ENCODE measurements around the gene TARBP2. TPM values are rescaled to one million over a fixed set of nuclear protein-coding genes. Genes with fewer than 3 reads are reported as not detected.

TARBP2 gene
- total RNA-seq = 38.8 TPM
- 41.2 TPM for polyA plus RNA-seq
- long read RNA-seq, donor 1, partial matches to known transcripts = 0 of 1 reads
- long read RNA-seq, donor 1, other reads (novel, unspliced or antisense) = 0 of 1 reads
- long read RNA-seq, donor 2 = 0 reads
- long read RNA-seq, donor 3, partial matches to known transcripts = 0 of 7 reads
- long read RNA-seq, donor 3, other reads (novel, unspliced or antisense) = 0 of 7 reads
- long read RNA-seq, donor 4, transcript TARBP2-201 (9 exons, 1,867 nt) = major isoform, 6 of 6 reads
- long read RNA-seq, donor 4, partial matches to known transcripts = 0 of 6 reads
- long read RNA-seq, donor 4, other reads (novel, unspliced or antisense) = 0 of 6 reads
- long read RNA-seq, donor 5, transcript TARBP2-201 (9 exons, 1,867 nt) = major isoform, 10 of 11 reads
- long read RNA-seq, donor 5, partial matches to known transcripts = 0 of 11 reads
- long read RNA-seq, donor 5, other reads (novel, unspliced or antisense) = 0 of 11 reads
- long read RNA-seq, donor 6, partial matches to known transcripts = 0 of 4 reads
- long read RNA-seq, donor 6, other reads (novel, unspliced or antisense) = 0 of 4 reads
- long read RNA-seq, donor 7, partial matches to known transcripts = 0 of 7 reads
- long read RNA-seq, donor 7, other reads (novel, unspliced or antisense) = 0 of 7 reads
- long read RNA-seq, donor 8, partial matches to known transcripts = 0 of 2 reads
- long read RNA-seq, donor 8, other reads (novel, unspliced or antisense) = 0 of 2 reads
- long read RNA-seq, donor 9, partial matches to known transcripts = 0 of 4 reads
- long read RNA-seq, donor 9, other reads (novel, unspliced or antisense) = 0 of 4 reads
- long read RNA-seq, donor 10, partial matches to known transcripts = 0 of 4 reads
- long read RNA-seq, donor 10, other reads (novel, unspliced or antisense) = 0 of 4 reads

DNA sequence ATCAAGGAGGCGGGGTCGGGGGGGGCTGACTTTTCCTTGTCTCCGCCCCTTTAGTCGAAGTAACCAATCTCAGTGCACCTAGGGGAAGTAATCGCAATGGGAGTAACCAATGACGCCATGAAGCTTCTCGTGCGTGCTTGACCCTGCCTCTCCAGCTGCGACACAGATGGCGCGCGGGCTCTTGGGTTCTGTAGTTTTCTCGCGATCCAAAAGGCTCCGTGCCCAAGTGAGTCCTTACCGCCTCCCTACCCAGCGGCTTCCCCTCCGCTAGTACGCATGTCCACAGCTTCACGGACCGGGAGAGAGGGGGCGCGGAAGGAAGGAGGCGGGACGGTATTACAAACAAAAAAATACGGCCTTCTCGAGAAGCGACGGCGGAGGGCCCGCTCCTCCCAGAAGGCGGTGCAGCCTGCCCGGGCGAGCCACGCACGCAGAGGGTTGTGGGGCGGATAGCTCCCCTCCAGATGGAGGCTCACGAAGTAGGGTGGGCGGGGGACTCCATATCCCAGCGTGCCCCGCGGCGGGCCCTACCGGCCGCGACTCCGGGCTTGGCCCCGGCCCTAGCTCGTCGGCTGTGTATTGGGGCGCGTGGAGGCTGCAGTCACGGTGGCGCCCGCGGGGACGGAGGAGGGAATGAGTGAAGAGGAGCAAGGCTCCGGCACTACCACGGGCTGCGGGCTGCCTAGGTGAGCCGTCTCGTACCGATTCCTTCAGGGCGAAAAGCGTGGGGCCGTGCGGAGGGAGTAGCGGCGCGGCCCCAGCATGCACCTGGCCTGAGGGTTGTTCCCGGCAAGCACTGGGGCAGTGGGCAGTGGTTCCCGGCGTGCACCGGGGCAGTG is at the start of gene TARBP2:
TARBP2 (plus strand) TSS at position 508 of the 839 bp plus-strand sequence; CDS start at position 634, 126 bp downstream.
- Histone ChIP-seq H3K9me3 (ENCODE audit: control insufficient read depth in 2 of 2, insufficient read depth in 1 of 2, low read length in 1 of 2) (no peaks in the 10 kb centered on the region), H3K27ac (ENCODE audit: low read depth in 1 of 2, low read length in 1 of 2) (peak within 1 kb of the TSS; percentile 92 to 97), H3K27me3 (ENCODE audit: control insufficient read depth in 2 of 2, insufficient read depth in 1 of 2, low read length in 1 of 2) (no peaks in the 10 kb centered on the region), H3K36me3 (ENCODE audit: control insufficient read depth in 2 of 2, insufficient read depth in 2 of 2, low read length in 1 of 2) (peaks cover 12 to 17% of the 10 kb centered on the region in 2 donors), H3K4me1 (ENCODE audit: control insufficient read depth in 2 of 2, insufficient read depth in 2 of 2, low read length in 2 of 2) (peaks cover 13 to 39% of the 10 kb centered on the region in 2 donors), H3K4me3 (ENCODE audit: low read length in 2 of 2) (peak within 1 kb of the TSS; percentile 65 to 71)
- under 1% methylated on average over 74 of the region's 74 CpGs for WGBS
- DNase-seq (ENCODE audit: low read depth in 6 of 9, low spot score in 9 of 9) = peak; percentile 97 to 100 (median 99)

DNA sequence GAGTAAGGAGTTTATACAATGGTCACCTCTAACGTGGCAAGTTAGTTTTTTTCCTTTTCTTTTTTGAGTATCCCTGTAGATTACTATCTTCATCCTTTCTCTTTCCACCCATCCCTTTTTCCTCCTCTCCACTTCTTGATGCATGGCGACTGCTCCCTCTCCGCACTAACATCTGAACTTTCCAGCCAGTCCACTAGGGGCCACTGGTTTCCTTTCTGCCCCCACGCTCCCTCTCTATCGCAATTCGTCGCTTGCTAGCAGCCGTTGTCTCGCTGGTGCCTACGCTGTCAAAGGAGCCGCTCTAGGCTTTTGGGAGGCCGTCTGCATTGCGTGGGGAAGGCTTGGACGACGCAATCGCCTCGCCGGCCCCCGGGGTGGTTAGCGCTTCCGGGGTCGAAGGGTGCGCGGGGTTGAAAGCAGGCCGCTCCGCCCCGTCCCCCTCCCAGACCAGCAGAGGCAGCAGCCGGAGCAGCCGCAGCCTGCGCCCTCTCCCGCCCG is 49.4 kb upstream of the TARBP2 start, which contains the start of gene PCBP2:
PCBP2 (plus strand) TSS at position 442 of the 498 bp plus-strand sequence. CDS start 2,699 bp downstream, outside the sequence.
- Histone ChIP-seq H3K36me3 (ENCODE audit: control insufficient read depth in 2 of 2, insufficient read depth in 2 of 2, low read length in 1 of 2) (peaks cover 37 to 38% of the 10 kb centered on the region in 2 donors), H3K4me3 (ENCODE audit: low read length in 2 of 2) (peak within 1 kb of the TSS; percentile 56 to 97), H3K4me1 (ENCODE audit: control insufficient read depth in 2 of 2, insufficient read depth in 2 of 2, low read length in 2 of 2) (peaks cover 5 to 6% of the 10 kb centered on the region in 2 donors), H3K9me3 (ENCODE audit: control insufficient read depth in 2 of 2, insufficient read depth in 1 of 2, low read length in 1 of 2) (peaks cover 0 to 3% of the 10 kb centered on the region in 2 donors), H3K27ac (ENCODE audit: low read depth in 1 of 2, low read length in 1 of 2) (peak within 1 kb of the TSS; percentile 99), H3K27me3 (ENCODE audit: control insufficient read depth in 2 of 2, insufficient read depth in 1 of 2, low read length in 1 of 2) (no peaks in the 10 kb centered on the region)
- DNase-seq (ENCODE audit: low read depth in 6 of 9, low spot score in 9 of 9) = peak; percentile 83 to 99 (median 97)
- under 1% methylated on average over 32 of the region's 32 CpGs for WGBS

GRCh38 chr12:53452159-53453077 is 48.7 kb upstream of the TARBP2 start:
- Histone ChIP-seq H3K4me3 (ENCODE audit: low read length in 2 of 2) (peak overlapping the region; percentile 56 to 97), H3K36me3 (ENCODE audit: control insufficient read depth in 2 of 2, insufficient read depth in 2 of 2, low read length in 1 of 2) (peaks cover 39 to 45% of the 10 kb centered on the region in 2 donors), H3K4me1 (ENCODE audit: control insufficient read depth in 2 of 2, insufficient read depth in 2 of 2, low read length in 2 of 2) (peaks cover 5 to 6% of the 10 kb centered on the region in 2 donors), H3K27me3 (ENCODE audit: control insufficient read depth in 2 of 2, insufficient read depth in 1 of 2, low read length in 1 of 2) (no peaks in the 10 kb centered on the region), H3K27ac (ENCODE audit: low read depth in 1 of 2, low read length in 1 of 2) (peak overlapping the region; percentile 99), H3K9me3 (ENCODE audit: control insufficient read depth in 2 of 2, insufficient read depth in 1 of 2, low read length in 1 of 2) (peaks cover 0 to 3% of the 10 kb centered on the region in 2 donors)
- under 1% methylated on average over 77 of the region's 82 CpGs for WGBS
- peak; percentile 51 to 91 (median 73) for DNase-seq (ENCODE audit: low read depth in 6 of 9, low spot score in 9 of 9)

DNA sequence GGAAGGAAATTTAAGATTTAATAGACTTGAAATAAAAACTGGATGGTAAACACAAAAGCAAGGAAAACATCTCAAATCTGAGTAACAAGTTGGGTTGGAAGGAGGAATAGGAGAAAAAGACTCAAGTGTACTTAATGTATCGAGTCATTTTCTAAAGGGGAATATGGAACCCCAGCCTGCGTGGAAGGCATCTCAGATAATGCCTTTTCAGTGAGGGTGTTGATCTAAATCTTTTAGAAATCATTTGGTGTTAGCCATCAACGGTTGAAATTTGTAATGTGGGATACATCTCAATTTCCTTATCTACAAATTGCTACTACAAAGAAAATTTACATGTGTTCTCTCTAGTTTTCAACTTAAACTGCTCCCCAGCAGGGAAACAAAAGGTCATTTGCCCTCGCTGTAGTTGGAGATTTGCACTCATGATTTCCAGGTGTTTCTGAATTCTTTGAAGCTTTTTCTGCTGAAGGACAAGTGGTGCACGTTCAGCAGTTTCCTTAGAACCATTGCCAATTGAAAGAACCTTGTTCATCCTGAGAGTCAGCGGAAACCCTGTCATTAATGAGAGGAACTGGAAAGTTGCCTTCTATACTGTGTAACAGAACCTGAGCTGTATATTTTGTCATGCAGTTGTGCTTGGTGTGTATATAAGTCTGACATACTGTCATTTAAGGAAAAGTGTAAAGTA is 47.0 kb upstream of the TARBP2 start:
- WGBS = 65% methylated on average over 6 of the region's 6 CpGs
- Histone ChIP-seq H3K4me3 (ENCODE audit: low read length in 2 of 2) (peak overlapping the region; percentile 56 to 97), H3K36me3 (ENCODE audit: control insufficient read depth in 2 of 2, insufficient read depth in 2 of 2, low read length in 1 of 2) (peaks cover 47 to 55% of the 10 kb centered on the region in 2 donors), H3K4me1 (ENCODE audit: control insufficient read depth in 2 of 2, insufficient read depth in 2 of 2, low read length in 2 of 2) (peaks cover 5 to 6% of the 10 kb centered on the region in 2 donors), H3K27ac (ENCODE audit: low read depth in 1 of 2, low read length in 1 of 2) (no peak overlapping the region), H3K27me3 (ENCODE audit: control insufficient read depth in 2 of 2, insufficient read depth in 1 of 2, low read length in 1 of 2) (no peaks in the 10 kb centered on the region), H3K9me3 (ENCODE audit: control insufficient read depth in 2 of 2, insufficient read depth in 1 of 2, low read length in 1 of 2) (peaks cover 0 to 3% of the 10 kb centered on the region in 2 donors)
- DNase-seq (ENCODE audit: low read depth in 6 of 9, low spot score in 9 of 9) = no peak

DNA sequence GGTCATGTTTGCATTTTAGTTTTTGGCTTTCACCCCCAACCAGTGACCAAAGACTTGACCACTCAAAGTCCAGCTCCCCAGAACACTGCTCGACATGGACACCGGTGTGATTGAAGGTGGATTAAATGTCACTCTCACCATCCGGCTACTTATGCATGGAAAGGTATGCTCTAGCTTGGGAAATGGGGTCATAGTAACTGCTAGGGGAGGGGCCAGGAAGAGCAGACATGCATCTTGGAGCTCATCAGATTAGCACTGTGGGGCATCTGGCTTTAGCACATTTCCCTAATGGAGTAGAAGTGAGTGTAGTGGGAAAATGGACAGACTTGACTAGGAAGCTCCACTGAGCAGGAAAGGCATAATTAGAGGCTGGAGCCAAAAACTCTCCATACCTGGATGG is 46.4 kb upstream of the TARBP2 start:
- no peak overlapping the region for H3K4me3 ChIP-seq (ENCODE audit: low read length in 2 of 2)
- H3K27ac ChIP-seq (ENCODE audit: low read depth in 1 of 2, low read length in 1 of 2) = no peak overlapping the region
- no peak for DNase-seq (ENCODE audit: low read depth in 6 of 9, low spot score in 9 of 9)
- H3K27me3 ChIP-seq (ENCODE audit: control insufficient read depth in 2 of 2, insufficient read depth in 1 of 2, low read length in 1 of 2) = no peaks in the 10 kb centered on the region
- WGBS = 91% methylated on average over 3 of the region's 3 CpGs
- peaks cover 5 to 6% of the 10 kb centered on the region in 2 donors for H3K4me1 ChIP-seq (ENCODE audit: control insufficient read depth in 2 of 2, insufficient read depth in 2 of 2, low read length in 2 of 2)
- peaks cover 0 to 3% of the 10 kb centered on the region in 2 donors for H3K9me3 ChIP-seq (ENCODE audit: control insufficient read depth in 2 of 2, insufficient read depth in 1 of 2, low read length in 1 of 2)
- H3K36me3 ChIP-seq (ENCODE audit: control insufficient read depth in 2 of 2, insufficient read depth in 2 of 2, low read length in 1 of 2) = peaks cover 52 to 61% of the 10 kb centered on the region in 2 donors

DNA sequence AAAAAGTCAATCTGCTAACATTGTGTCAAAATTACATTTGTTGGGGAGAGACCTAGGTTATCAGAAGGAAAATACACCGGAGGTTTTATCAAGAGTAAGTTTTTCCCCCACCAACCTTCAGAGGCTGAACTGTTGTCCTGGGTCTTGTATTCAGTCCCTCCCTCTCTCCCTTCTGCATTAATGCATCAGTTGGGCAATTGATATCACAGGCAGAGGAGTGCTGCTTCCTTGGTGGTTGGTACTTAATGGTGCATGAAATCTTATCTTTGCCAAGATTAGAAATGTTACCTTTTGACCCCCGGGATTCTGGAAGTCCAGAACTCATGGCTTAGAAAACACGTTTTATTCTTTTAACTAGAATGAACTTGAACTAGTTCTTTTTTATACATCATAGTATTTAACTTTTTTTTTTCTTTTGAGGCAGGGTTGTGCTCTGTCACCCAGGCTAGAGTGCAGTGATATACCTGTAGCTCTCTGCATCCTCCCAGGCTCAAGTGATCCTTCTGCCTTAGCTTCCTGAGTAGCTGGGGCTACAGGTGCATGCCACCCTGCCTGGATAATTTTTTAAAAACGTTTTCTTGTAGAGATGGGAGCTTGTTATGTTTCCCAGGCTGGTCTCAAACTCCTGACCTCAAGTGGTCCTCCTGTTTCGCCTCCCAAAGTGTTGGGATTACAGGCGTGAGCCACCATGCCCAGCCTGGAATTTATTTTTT is 44.3 kb upstream of the TARBP2 start:
- peaks cover 5 to 6% of the 10 kb centered on the region in 2 donors for H3K4me1 ChIP-seq (ENCODE audit: control insufficient read depth in 2 of 2, insufficient read depth in 2 of 2, low read length in 2 of 2)

GRCh38 chr12:53459097-53459496 is 42.0 kb upstream of the TARBP2 start:
- DNase-seq (ENCODE audit: low read depth in 6 of 9, low spot score in 9 of 9) = no peak
- Histone ChIP-seq H3K36me3 (ENCODE audit: control insufficient read depth in 2 of 2, insufficient read depth in 2 of 2, low read length in 1 of 2) (peaks cover 87 to 98% of the 10 kb centered on the region in 2 donors), H3K27ac (ENCODE audit: low read depth in 1 of 2, low read length in 1 of 2) (no peak overlapping the region), H3K9me3 (ENCODE audit: control insufficient read depth in 2 of 2, insufficient read depth in 1 of 2, low read length in 1 of 2) (no peaks in the 10 kb centered on the region), H3K4me3 (ENCODE audit: low read length in 2 of 2) (no peak overlapping the region), H3K27me3 (ENCODE audit: control insufficient read depth in 2 of 2, insufficient read depth in 1 of 2, low read length in 1 of 2) (no peaks in the 10 kb centered on the region), H3K4me1 (ENCODE audit: control insufficient read depth in 2 of 2, insufficient read depth in 2 of 2, low read length in 2 of 2) (peaks cover 0 to 3% of the 10 kb centered on the region in 2 donors)
- 96% methylated on average over 4 of the region's 4 CpGs for WGBS

More for the DNA sequence above, 44.3 kb upstream of the TARBP2 start:
- Histone ChIP-seq H3K27ac (ENCODE audit: low read depth in 1 of 2, low read length in 1 of 2) (no peak overlapping the region), H3K27me3 (ENCODE audit: control insufficient read depth in 2 of 2, insufficient read depth in 1 of 2, low read length in 1 of 2) (no peaks in the 10 kb centered on the region), H3K9me3 (ENCODE audit: control insufficient read depth in 2 of 2, insufficient read depth in 1 of 2, low read length in 1 of 2) (peaks cover 0 to 3% of the 10 kb centered on the region in 2 donors), H3K36me3 (ENCODE audit: control insufficient read depth in 2 of 2, insufficient read depth in 2 of 2, low read length in 1 of 2) (peaks cover 70 to 82% of the 10 kb centered on the region in 2 donors), H3K4me3 (ENCODE audit: low read length in 2 of 2) (no peak overlapping the region)
- DNase-seq (ENCODE audit: low read depth in 6 of 9, low spot score in 9 of 9) = no peak
- 96% methylated on average over 6 of the region's 6 CpGs for WGBS
